AML-193 (cell line): ENCODE results near the gene PRKN.

Experiments used
- DNase-seq, 2 experiments: peaks; one replicate each; lab custom pipeline; 2025; lab: John Stamatoyannopoulos, UW

PRKN gene

GRCh38 chr6:162675503-162675902 lies 52.1 kb downstream of the PRKN start:
- DNase-seq = no peak

GRCh38 chr6:162674452-162674851 lies 53.1 kb downstream of the PRKN start:
- no peak for DNase-seq

- no peak for DNase-seq
Measured at GRCh38 chr6:162671580-162672165, 55.9 kb downstream of the PRKN start.

GRCh38 chr6:162670345-162670744 lies 57.2 kb downstream of the PRKN start:
- no peak for DNase-seq

GRCh38 chr6:162666246-162666645 lies 61.3 kb downstream of the PRKN start:
- no peak for DNase-seq

GRCh38 chr6:162653808-162654207 lies 73.8 kb downstream of the PRKN start:
- no peak for DNase-seq

- no peak for DNase-seq
Measured at GRCh38 chr6:162651505-162651904, 76.1 kb downstream of the PRKN start.

GRCh38 chr6:162649271-162649670 lies 78.3 kb downstream of the PRKN start:
- DNase-seq = no peak

GRCh38 chr6:162644153-162644552 lies 83.4 kb downstream of the PRKN start:
- DNase-seq = no peak

GRCh38 chr6:162640756-162641155 lies 86.8 kb downstream of the PRKN start:
- DNase-seq = no peak

GRCh38 chr6:162639951-162640350 lies 87.6 kb downstream of the PRKN start:
- DNase-seq = no peak

- DNase-seq = no peak
Measured at GRCh38 chr6:162638931-162639574, 88.5 kb downstream of the PRKN start.

GRCh38 chr6:162637317-162637716 lies 90.2 kb downstream of the PRKN start:
- no peak for DNase-seq

GRCh38 chr6:162636167-162636566 lies 91.4 kb downstream of the PRKN start:
- no peak for DNase-seq

GRCh38 chr6:162631546-162631945 lies 96.0 kb downstream of the PRKN start:
- no peak for DNase-seq

- no peak for DNase-seq
Measured at GRCh38 chr6:162630069-162630468, 97.5 kb downstream of the PRKN start.

- DNase-seq = no peak
Measured at GRCh38 chr6:162627825-162628224, 99.7 kb downstream of the PRKN start.

GRCh38 chr6:162627362-162627761 lies 100.2 kb downstream of the PRKN start:
- no peak for DNase-seq

- no peak for DNase-seq
Measured at GRCh38 chr6:162626869-162627268, 100.7 kb downstream of the PRKN start.

- no peak for DNase-seq
Measured at GRCh38 chr6:162625846-162626540, 101.6 kb downstream of the PRKN start.

GRCh38 chr6:162622572-162622971 lies 105.0 kb downstream of the PRKN start:
- no peak for DNase-seq

GRCh38 chr6:162621246-162621645 lies 106.3 kb downstream of the PRKN start:
- DNase-seq = no peak

- no peak for DNase-seq
Measured at GRCh38 chr6:162620073-162620472, 107.5 kb downstream of the PRKN start.
